ENCODE measurements around the gene RPS21.

DNA sequence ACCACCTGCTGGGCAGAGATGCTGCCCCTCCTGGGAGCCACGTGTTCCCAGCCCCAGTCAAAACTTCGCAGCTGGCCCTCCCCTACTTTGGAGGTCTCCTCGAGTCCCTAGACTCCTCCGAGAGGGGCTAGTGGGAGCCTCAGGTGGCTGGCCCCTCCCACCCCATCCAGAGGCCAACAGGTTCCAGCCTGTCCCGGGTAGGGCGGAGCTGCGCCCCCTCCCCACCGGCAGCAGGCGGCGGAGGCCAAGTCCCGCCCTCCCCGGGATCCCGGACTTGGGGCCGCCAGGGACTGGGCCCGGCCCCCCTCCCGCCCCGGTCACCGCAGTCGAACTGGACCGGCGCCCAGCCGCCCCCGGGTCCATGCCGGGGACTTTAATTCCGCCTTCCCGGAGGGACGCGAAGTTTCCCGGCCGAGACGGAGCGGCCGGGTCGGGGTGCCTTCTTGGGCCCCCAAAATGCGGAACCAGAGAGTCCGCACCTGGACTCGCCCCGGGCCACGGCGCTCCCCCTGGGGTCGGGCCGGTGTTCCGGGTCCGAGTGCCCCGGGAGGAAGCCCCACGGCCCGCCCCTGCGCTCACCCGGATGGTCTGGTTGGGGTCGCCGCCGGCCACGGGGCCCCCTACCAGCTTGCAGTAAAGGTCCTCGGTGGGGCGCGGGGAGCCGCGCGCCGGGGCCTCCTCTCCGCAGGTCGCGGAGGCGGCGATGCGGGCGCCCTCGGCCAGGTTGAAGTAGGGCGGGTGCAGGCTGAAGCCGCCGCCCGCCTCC, 20.4 kb upstream of the RPS21 start:
- TF ChIP-seq, protein P1, sequence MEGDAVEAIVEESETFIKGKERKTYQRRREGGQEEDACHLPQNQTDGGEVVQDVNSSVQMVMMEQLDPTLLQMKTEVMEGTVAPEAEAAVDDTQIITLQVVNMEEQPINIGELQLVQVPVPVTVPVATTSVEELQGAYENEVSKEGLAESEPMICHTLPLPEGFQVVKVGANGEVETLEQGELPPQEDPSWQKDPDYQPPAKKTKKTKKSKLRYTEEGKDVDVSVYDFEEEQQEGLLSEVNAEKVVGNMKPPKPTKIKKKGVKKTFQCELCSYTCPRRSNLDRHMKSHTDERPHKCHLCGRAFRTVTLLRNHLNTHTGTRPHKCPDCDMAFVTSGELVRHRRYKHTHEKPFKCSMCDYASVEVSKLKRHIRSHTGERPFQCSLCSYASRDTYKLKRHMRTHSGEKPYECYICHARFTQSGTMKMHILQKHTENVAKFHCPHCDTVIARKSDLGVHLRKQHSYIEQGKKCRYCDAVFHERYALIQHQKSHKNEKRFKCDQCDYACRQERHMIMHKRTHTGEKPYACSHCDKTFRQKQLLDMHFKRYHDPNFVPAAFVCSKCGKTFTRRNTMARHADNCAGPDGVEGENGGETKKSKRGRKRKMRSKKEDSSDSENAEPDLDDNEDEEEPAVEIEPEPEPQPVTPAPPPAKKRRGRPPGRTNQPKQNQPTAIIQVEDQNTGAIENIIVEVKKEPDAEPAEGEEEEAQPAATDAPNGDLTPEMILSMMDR (IDR thresholded peaks at IDR 0.05; ENCODE audit: poor library complexity, severe bottlenecking): no peak
- TF ChIP-seq MXI1 (conservative IDR thresholded peaks at IDR 0.05; ENCODE audit: poor library complexity, severe bottlenecking) (peak; percentile 29), EZH2 (IDR thresholded peaks at IDR 0.05; ENCODE audit: borderline replicate concordance, insufficient read depth, low read length, poor library complexity, severe bottlenecking) (no peak), SMC3 (conservative IDR thresholded peaks at IDR 0.05; ENCODE audit: poor library complexity) (no peak), TAF1 (IDR thresholded peaks at IDR 0.05; ENCODE audit: low read depth) (peak; percentile 30), POLR2AphosphoS5 (IDR thresholded peaks at IDR 0.05) (peak; percentile 4)
- TF ChIP-seq, protein P2, sequence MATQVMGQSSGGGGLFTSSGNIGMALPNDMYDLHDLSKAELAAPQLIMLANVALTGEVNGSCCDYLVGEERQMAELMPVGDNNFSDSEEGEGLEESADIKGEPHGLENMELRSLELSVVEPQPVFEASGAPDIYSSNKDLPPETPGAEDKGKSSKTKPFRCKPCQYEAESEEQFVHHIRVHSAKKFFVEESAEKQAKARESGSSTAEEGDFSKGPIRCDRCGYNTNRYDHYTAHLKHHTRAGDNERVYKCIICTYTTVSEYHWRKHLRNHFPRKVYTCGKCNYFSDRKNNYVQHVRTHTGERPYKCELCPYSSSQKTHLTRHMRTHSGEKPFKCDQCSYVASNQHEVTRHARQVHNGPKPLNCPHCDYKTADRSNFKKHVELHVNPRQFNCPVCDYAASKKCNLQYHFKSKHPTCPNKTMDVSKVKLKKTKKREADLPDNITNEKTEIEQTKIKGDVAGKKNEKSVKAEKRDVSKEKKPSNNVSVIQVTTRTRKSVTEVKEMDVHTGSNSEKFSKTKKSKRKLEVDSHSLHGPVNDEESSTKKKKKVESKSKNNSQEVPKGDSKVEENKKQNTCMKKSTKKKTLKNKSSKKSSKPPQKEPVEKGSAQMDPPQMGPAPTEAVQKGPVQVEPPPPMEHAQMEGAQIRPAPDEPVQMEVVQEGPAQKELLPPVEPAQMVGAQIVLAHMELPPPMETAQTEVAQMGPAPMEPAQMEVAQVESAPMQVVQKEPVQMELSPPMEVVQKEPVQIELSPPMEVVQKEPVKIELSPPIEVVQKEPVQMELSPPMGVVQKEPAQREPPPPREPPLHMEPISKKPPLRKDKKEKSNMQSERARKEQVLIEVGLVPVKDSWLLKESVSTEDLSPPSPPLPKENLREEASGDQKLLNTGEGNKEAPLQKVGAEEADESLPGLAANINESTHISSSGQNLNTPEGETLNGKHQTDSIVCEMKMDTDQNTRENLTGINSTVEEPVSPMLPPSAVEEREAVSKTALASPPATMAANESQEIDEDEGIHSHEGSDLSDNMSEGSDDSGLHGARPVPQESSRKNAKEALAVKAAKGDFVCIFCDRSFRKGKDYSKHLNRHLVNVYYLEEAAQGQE (IDR thresholded peaks at IDR 0.05; ENCODE audit: borderline replicate concordance): no peak

Measured in neural cell (in vitro differentiated cells).